ENCODE data around the gene XRCC5.

DNA sequence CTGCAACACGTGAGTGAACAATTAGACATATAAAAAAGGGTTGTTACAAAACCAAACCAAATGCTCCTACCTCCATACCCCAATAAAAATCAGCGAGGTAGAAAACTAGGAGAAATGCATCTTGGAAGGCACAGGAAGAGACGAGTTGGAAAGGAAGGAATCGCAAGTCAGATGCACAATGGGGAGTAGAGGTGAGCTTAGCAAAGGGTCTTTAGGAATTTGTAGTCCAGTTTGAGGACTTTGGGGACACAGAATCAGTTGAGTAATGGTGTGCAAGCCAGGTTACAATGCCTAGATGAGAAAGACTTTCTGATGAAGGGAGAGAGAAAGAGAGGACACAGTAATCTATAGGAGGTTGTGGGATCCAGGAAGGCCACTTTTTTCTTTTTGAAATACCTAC is 35.7 kb downstream of the XRCC5 start:
- TF ChIP-seq, protein P1, sequence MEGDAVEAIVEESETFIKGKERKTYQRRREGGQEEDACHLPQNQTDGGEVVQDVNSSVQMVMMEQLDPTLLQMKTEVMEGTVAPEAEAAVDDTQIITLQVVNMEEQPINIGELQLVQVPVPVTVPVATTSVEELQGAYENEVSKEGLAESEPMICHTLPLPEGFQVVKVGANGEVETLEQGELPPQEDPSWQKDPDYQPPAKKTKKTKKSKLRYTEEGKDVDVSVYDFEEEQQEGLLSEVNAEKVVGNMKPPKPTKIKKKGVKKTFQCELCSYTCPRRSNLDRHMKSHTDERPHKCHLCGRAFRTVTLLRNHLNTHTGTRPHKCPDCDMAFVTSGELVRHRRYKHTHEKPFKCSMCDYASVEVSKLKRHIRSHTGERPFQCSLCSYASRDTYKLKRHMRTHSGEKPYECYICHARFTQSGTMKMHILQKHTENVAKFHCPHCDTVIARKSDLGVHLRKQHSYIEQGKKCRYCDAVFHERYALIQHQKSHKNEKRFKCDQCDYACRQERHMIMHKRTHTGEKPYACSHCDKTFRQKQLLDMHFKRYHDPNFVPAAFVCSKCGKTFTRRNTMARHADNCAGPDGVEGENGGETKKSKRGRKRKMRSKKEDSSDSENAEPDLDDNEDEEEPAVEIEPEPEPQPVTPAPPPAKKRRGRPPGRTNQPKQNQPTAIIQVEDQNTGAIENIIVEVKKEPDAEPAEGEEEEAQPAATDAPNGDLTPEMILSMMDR (conservative IDR thresholded peaks at IDR 0.05; ENCODE audit: low read depth, low read length): no peak
- TF ChIP-seq EZH2 (IDR thresholded peaks at IDR 0.05; ENCODE audit: borderline replicate concordance, low read depth, low read length, poor library complexity, severe bottlenecking): no peak
